Colon (tissue), 2 donors: ENCODE measurements around the gene CIROP.

Experiments
- FAIRE-seq: peaks from 2 replicates; lab custom pipeline; 2012; peaks lifted over from hg19 to GRCh38; lab: Jason Lieb, UNC
- donor health status: control.
- donor health status: control.

The CIROP gene

GRCh38 chr14:23051141-23052057 lies 53.4 kb downstream of the CIROP start:
- no peak for FAIRE-seq
